ENCODE results near the gene MINK1. TPM values are rescaled to one million over a fixed set of nuclear protein-coding genes. Genes with fewer than 3 reads are reported as not detected.
A peak's percentile ranks its signal among the peaks of the same experiment; 100 is the strongest.

MINK1 gene
- total RNA-seq, 1 donor from 2014 or later, result 111 TPM

GRCh38 chr17:4872786-4873185 is 39.6 kb downstream of the MINK1 start:
- DNase-seq (ENCODE audit: extremely low spot score, unreplicated experiment), result no peak
- no peaks in the 10 kb centered on the region for H3K9me3 Mint-ChIP-seq
- H3K36me3 Mint-ChIP-seq, result peaks cover 13% of the 10 kb centered on the region
- TF ChIP-seq, protein P1, sequence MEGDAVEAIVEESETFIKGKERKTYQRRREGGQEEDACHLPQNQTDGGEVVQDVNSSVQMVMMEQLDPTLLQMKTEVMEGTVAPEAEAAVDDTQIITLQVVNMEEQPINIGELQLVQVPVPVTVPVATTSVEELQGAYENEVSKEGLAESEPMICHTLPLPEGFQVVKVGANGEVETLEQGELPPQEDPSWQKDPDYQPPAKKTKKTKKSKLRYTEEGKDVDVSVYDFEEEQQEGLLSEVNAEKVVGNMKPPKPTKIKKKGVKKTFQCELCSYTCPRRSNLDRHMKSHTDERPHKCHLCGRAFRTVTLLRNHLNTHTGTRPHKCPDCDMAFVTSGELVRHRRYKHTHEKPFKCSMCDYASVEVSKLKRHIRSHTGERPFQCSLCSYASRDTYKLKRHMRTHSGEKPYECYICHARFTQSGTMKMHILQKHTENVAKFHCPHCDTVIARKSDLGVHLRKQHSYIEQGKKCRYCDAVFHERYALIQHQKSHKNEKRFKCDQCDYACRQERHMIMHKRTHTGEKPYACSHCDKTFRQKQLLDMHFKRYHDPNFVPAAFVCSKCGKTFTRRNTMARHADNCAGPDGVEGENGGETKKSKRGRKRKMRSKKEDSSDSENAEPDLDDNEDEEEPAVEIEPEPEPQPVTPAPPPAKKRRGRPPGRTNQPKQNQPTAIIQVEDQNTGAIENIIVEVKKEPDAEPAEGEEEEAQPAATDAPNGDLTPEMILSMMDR (conservative IDR thresholded peaks at IDR 0.05), result no peak
- H3K27ac Mint-ChIP-seq, result peak overlapping the region; percentile 15
- no peaks in the 10 kb centered on the region for H3K27me3 Mint-ChIP-seq
- peaks cover 11% of the 10 kb centered on the region for H3K4me1 Mint-ChIP-seq (ENCODE audit: unreplicated experiment)
- no peak overlapping the region for H3K4me3 Mint-ChIP-seq

GRCh38 chr17:4877089-4877488 is 43.9 kb downstream of the MINK1 start:
- no peak overlapping the region for H3K4me3 Mint-ChIP-seq
- H3K36me3 Mint-ChIP-seq, result peaks cover 8% of the 10 kb centered on the region
- H3K9me3 Mint-ChIP-seq, result no peaks in the 10 kb centered on the region
- DNase-seq (ENCODE audit: extremely low spot score, unreplicated experiment), result no peak
- H3K4me1 Mint-ChIP-seq (ENCODE audit: unreplicated experiment), result peaks cover 11% of the 10 kb centered on the region
- H3K27ac Mint-ChIP-seq, result no peak overlapping the region
- TF ChIP-seq, protein P1 (conservative IDR thresholded peaks at IDR 0.05), result no peak
- H3K27me3 Mint-ChIP-seq, result no peaks in the 10 kb centered on the region

DNA sequence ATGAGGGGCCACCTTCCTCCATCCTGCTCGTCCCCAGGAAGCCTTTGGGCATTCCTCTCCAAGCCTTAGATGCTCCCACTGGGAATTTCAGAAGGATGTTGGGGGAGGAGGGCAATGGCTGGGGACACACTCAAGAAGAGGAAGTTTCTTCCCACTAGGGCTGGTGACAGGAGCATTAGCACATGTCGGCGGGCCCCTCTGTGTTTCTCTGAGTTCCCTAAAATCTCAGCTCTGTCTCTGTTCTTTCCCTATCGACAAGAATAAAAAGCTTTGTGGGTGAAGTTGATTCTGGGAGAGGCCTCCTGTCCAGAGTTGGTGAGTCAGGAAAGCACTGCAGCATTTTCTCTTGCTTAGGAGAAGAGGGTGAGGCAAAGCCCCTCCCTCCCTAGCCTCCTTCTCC is 46.5 kb downstream of the MINK1 start:
- Mint-ChIP-seq H3K27ac (no peak overlapping the region), H3K36me3 (peaks cover 3% of the 10 kb centered on the region), H3K9me3 (no peaks in the 10 kb centered on the region), H3K27me3 (no peaks in the 10 kb centered on the region), H3K4me3 (no peak overlapping the region), H3K4me1 (ENCODE audit: unreplicated experiment) (peaks cover 4% of the 10 kb centered on the region)
- TF ChIP-seq, protein P1 (conservative IDR thresholded peaks at IDR 0.05), result no peak
- DNase-seq (ENCODE audit: extremely low spot score, unreplicated experiment), result no peak

DNA sequence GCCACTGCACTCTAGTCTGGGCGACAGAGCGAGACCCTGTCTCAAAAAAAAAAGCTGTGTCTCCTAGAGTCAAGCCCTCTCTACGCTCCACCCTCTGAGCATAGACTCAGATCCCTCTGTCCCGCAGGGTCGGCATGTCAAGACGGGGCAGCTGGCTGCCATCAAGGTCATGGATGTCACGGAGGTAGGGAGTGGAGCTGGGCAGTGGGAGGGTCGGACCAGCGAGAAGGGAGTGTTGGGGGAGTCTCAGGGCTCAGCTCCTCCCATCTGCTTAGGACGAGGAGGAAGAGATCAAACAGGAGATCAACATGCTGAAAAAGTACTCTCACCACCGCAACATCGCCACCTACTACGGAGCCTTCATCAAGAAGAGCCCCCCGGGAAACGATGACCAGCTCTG is 47.7 kb downstream of the MINK1 start:
- no peak for DNase-seq (ENCODE audit: extremely low spot score, unreplicated experiment)
- H3K4me1 Mint-ChIP-seq (ENCODE audit: unreplicated experiment), result peaks cover 4% of the 10 kb centered on the region
- no peaks in the 10 kb centered on the region for H3K27me3 Mint-ChIP-seq
- no peak overlapping the region for H3K27ac Mint-ChIP-seq
- H3K36me3 Mint-ChIP-seq, result peaks cover 8% of the 10 kb centered on the region
- H3K9me3 Mint-ChIP-seq, result no peaks in the 10 kb centered on the region
- TF ChIP-seq, protein P1 (conservative IDR thresholded peaks at IDR 0.05), result no peak
- H3K4me3 Mint-ChIP-seq, result no peak overlapping the region

DNA sequence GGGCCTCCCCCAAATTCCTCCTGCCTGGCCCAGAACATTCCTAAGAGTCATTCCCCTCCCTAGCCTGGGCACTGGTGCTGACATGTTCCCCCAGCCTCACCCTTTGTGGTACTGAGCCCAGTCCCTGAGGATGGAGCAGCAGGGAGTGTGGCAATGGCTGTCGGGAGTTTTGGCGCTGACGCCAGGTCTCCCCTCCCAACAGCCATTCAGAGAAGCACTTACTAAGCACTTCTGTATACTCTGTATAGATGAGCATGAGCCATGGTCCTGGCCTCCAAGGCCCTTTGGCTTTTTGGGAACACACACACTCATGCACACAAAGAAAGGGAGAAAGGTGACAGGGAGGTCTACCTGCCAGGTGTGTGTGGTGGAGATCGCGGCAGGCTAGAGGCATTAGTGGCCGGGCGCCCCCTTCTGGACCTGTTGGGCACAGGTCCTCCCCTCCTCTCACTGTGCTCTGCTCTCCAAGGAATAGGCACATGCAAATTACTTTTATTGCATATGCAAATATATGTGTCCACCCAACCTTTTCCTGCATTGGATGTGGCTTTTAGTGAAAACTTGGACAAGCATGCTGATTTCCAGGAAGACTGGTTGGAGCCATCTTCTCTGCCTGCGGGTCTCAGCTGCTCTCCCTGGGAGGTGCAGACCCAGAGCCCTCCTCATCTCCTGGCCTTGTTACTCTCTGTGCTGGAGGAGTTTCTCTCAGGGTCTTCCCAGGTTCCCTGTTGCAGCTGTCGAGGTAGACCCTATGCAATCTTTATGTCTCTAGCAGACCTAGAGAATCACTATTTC is 48.8 kb downstream of the MINK1 start:
- TF ChIP-seq, protein P1 (conservative IDR thresholded peaks at IDR 0.05), result peak; percentile 80
- H3K27ac Mint-ChIP-seq, result peak overlapping the region; percentile 51
- no peaks in the 10 kb centered on the region for H3K27me3 Mint-ChIP-seq
- H3K4me3 Mint-ChIP-seq, result no peak overlapping the region
- no peaks in the 10 kb centered on the region for H3K4me1 Mint-ChIP-seq (ENCODE audit: unreplicated experiment)
- peaks cover 8% of the 10 kb centered on the region for H3K36me3 Mint-ChIP-seq
- no peaks in the 10 kb centered on the region for H3K9me3 Mint-ChIP-seq
- no peak for DNase-seq (ENCODE audit: extremely low spot score, unreplicated experiment)

Data from type B pancreatic cell (in vitro differentiated cells).